Stimulated activated effector memory CD8-positive, alpha-beta T cell treated with anti-CD3 and anti-CD28 coated beads, Interleukin-12 subunit alpha, Interleukin-12 subunit beta, amount 100 ng/mL, for 72 hours (primary cell): Measurements from ENCODE around the gene PRKAG1.

ENCODE experiments used
- ATAC-seq: fragments of 150-1000 bp; cut with Tn5 transposase; 2 replicates; pipeline ENCODE4 v1.10.0; 2021
- DNase-seq, 2 donors: peaks; one replicate each; pipeline ENCODE4 v3.0.0; 2021 to 2022; ENCODE audit warnings: low spot score in 2 of 2
- H3K27ac Mint-ChIP-seq: one replicate; pipeline ENCODE4 v1.8.0; 2022; ENCODE audit warnings: mild to moderate bottlenecking, mixed read lengths
- H3K36me3 Mint-ChIP-seq: one replicate; pipeline ENCODE4 v1.8.0; 2022; ENCODE audit warnings: mild to moderate bottlenecking, mixed read lengths
- H3K4me1 Mint-ChIP-seq: one replicate; pipeline ENCODE4 v1.8.0; 2022; ENCODE audit warnings: mixed read lengths
- H3K4me3 Mint-ChIP-seq: one replicate; pipeline ENCODE4 v1.8.0; 2022; ENCODE audit warnings: mild to moderate bottlenecking, mixed read lengths
- H3K9me3 Mint-ChIP-seq: one replicate; pipeline ENCODE4 v1.8.0; 2022; ENCODE audit warnings: mixed read lengths

Gene PRKAG1

DNA sequence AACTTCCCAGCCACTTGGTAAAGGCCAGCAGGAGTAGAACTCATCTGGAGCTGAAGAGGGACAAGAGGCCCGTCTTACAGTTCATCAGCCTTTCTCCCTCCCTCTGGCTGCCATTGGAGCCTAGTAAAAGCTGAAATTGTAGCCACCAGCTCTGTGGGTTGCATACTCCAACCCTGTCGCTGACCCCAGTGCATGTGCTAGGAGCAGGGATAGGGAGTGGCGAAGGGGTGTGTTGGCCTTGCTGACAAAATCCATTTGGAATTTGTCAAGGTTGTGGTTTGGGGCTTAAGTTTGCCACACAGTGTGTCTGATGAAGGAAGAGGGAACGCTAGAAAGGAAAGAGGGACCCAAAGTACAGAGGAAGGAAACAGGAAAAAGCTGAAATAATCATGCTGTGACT lies 57.2 kb downstream of the PRKAG1 start:
- Mint-ChIP-seq H3K27ac (no peak overlapping the region), H3K36me3 (peaks cover 6% of the 10 kb centered on the region), H3K4me3 (no peak overlapping the region), H3K4me1 (peaks cover 18% of the 10 kb centered on the region), H3K9me3 (no peaks in the 10 kb centered on the region)
- ATAC-seq: no peak
- DNase-seq: no peak

DNA sequence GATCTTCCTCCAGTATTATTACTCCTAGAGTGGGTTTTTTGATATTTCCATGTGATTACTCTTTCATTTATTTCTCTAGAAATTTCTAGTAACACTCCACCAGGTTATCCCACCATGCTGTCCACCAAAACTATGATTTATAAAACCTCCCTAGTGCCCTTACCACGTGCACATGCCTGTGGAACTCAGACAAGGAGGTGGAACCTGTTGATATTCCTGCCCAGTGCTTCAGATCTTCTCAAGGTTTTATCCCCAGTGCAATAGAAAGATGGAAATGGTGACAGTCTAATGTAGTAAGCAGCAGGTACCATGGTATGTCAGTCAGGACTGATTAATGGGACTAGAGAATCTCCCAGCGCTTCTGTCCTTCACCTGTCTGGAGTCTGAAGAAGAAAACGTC lies 57.7 kb downstream of the PRKAG1 start:
- no peak for DNase-seq
- no peaks in the 10 kb centered on the region for H3K9me3 Mint-ChIP-seq
- no peak overlapping the region for H3K27ac Mint-ChIP-seq
- peaks cover 23% of the 10 kb centered on the region for H3K4me1 Mint-ChIP-seq
- ATAC-seq: no peak
- peaks cover 11% of the 10 kb centered on the region for H3K36me3 Mint-ChIP-seq
- no peak overlapping the region for H3K4me3 Mint-ChIP-seq

DNA sequence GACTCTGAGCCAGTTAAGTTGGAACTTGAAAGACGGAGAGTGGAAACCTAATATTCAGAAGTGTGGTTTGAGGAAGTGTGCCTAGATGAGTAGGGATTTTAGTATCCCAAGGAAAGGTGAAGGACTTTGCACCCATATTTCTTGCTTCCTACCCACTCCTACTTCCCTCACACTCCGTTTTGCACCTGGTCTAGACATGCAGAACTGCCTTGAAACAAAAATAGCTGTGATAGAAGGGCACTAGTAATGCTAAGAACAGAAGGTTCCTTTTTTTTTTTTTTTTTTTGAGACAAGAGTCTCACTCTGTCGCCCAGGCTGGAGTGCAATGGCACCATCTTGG lies 60.6 kb downstream of the PRKAG1 start:
- ATAC-seq (no peak), DNase-seq (no peak)
- H3K27ac Mint-ChIP-seq: peak overlapping the region; percentile 97
- H3K4me3 Mint-ChIP-seq: peak overlapping the region; percentile 99
- H3K9me3 Mint-ChIP-seq: no peaks in the 10 kb centered on the region
- peaks cover 34% of the 10 kb centered on the region for H3K4me1 Mint-ChIP-seq
- peaks cover 13% of the 10 kb centered on the region for H3K36me3 Mint-ChIP-seq

DNA sequence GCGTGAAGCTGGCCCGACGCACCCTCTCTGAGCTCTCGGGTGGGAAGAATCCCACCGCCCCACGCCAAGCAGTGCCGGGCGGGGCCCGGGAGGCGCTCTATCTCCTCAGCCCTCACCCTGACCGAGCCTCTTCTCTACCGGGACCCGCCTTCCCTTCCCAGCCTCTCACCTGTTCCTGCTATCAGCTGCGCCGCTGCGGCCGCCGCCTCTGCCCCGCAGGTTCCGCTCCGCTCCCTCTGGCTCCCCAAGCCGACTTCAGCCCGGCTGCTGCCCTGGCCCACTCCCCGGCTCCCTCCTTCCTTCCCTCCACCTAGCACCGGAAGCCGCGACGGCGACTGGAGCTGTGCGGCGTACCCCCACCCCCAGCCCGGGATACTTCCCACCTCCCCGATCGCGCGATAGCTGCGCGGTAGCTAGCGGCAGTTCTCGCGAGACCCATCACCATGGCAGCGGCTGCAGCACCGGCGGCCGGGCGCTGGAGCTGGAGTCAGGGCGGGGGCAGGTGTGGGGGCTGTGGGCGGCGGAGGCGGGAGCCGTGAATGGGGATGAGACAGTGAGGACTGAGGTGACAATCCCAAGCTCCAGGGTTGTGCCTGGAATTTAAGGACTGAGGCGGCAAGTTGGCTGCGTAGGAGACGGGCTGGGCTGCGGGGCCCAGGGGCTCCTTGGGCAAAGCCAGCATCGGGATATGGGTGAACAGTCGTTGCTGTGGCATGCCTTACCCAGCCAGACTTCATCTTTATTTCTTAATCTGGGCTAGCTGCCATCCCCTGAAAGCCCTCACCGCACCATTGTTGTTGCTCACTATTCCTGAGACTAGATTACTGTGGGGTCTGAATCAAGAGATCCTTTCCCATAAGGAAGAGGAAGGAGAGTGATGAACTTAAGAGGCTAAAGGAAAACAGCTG lies 61.2 kb downstream of the PRKAG1 start, which contains the start of gene ARF3:
Gene ARF3 (minus strand): TSS at position 347 of the 908 bp plus-strand sequence. CDS start 16,392 bp downstream, outside the sequence.
- peaks cover 13% of the 10 kb centered on the region for H3K36me3 Mint-ChIP-seq
- peak; percentile 87 to 95 for DNase-seq
- no peaks in the 10 kb centered on the region for H3K9me3 Mint-ChIP-seq
- peak; percentile 95 for ATAC-seq
- H3K4me1 Mint-ChIP-seq: peaks cover 40% of the 10 kb centered on the region
- H3K27ac Mint-ChIP-seq: peak within 1 kb of the TSS; percentile 97
- H3K4me3 Mint-ChIP-seq: peak within 1 kb of the TSS; percentile 99

DNA sequence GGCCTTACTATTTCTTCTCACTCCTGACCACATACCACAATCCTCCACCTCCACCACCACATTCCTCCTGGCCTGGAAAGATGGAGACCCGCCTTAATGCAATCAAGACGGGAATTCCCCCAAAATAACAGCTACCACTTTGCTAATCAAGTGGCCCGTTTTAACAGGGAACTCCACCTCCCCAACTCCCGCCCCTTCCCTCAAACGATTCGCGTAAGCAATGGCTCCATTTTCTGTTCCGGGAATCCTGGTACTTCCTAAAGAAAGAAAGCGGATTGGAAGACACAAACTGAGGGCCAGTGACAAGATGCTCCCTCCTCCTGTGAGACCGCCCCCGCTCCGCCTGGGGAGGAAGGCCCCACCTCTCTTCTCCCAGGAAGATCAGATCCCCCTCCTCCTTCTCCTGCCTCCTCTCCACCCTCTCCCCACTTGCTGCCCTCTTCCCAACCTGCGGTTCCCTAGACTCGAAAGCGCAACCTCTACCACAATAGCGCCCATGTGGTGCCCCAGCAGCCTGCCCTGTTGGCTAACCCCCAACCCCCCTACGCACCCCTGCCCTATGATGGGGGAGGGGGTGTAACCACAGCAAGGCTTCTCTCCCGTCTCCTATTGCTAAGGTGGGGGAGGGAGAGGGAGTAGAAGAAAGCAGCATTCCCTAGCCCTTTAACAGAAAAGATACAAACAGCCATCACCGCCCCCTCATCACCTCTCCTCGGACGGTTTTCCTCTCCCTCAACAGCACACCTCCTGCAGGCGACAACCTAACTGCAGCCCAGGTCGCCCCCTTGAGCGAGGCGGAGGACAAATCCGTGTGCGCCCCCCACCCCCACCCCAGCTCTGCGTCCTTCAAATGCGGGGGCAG lies 62.1 kb downstream of the PRKAG1 start:
- ATAC-seq (peak; percentile 59), DNase-seq (peak in 1 of 2 donors; percentile 64)
- Mint-ChIP-seq H3K4me1 (peaks cover 41% of the 10 kb centered on the region), H3K4me3 (peak overlapping the region; percentile 99), H3K27ac (peak overlapping the region; percentile 97), H3K9me3 (no peaks in the 10 kb centered on the region), H3K36me3 (peaks cover 13% of the 10 kb centered on the region)

DNA sequence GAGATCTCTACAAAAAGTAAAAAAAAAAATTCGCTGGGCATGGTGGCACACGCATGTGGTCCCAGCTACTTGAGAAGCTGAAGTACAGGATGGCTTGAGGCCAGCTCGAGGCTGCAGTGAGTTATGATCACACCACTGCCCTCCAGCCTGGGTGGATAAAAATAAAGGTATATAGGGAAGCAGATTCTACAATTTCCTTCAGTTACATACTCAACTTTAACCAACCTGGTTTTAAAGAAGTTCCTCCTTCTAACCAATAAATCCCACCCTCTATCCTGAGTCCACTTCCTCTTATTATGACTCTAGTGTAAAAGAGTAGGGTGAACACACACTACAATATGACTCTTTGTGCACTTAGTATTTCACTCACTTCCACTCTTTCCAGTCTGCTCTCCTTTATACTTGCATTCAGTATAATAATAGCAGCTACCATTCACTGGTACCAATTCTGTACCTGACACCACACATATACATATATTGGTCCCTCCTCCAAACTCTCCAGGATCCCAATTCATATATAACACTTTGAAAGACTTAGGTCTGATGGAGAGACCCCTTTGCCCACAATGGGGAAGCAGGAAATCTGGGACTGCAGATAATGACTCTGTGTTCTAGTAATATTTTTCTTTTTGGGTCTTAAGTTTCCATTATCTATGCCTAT lies 63.6 kb downstream of the PRKAG1 start:
- Mint-ChIP-seq H3K4me1 (peaks cover 50% of the 10 kb centered on the region), H3K4me3 (peak overlapping the region; percentile 99), H3K27ac (no peak overlapping the region), H3K9me3 (no peaks in the 10 kb centered on the region), H3K36me3 (peaks cover 16% of the 10 kb centered on the region)
- no peak for DNase-seq
- no peak for ATAC-seq

DNA sequence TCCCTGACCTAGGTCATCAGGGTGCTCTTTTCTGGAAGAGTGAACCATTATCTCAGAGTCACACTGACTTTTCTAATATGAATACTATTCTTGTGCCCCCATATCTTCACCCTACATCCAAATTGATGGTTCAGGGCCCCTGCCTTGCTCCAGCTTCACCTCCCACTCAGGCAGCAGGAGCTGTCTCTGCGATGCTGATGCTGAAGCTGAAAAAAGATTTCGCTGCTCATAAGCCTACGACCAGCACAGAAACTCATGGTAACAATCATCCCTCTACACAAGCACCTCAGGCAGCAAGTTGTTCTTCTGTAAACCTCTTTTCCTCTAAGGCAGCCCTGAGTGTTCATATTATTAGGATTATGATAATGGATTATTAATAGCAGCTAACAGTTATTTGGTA lies 64.5 kb downstream of the PRKAG1 start:
- H3K4me1 Mint-ChIP-seq: peaks cover 50% of the 10 kb centered on the region
- H3K36me3 Mint-ChIP-seq: peaks cover 16% of the 10 kb centered on the region

DNA sequence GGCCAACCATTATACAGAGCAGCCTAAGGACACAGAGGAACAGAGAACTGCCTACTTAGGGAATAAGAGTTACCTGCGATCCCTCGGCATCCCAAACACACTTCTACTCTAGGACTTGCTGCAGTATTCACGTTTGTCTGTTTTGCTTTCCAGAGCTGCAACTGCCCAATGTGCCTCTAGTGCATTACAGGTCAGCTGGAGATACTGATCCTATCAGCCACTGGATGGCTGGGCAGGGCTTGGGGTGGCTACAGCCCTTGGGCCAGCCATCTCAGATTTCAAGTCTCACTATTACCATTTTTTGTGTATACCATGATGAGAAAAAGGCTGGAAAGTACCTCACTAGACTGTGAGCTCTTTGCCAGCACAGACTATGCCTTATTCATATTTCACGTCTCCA lies 65.9 kb downstream of the PRKAG1 start:
- no peak for DNase-seq
- peaks cover 53% of the 10 kb centered on the region for H3K4me1 Mint-ChIP-seq
- H3K9me3 Mint-ChIP-seq: no peaks in the 10 kb centered on the region
- ATAC-seq: no peak
- peaks cover 16% of the 10 kb centered on the region for H3K36me3 Mint-ChIP-seq
- no peak overlapping the region for H3K27ac Mint-ChIP-seq
- H3K4me3 Mint-ChIP-seq: no peak overlapping the region

More for the DNA sequence above, 64.5 kb downstream of the PRKAG1 start:
- Mint-ChIP-seq H3K4me3 (no peak overlapping the region), H3K27ac (no peak overlapping the region), H3K9me3 (no peaks in the 10 kb centered on the region)
- ATAC-seq: no peak
- DNase-seq: no peak
